ENCODE data around the gene ISM2.

Gene ISM2

DNA sequence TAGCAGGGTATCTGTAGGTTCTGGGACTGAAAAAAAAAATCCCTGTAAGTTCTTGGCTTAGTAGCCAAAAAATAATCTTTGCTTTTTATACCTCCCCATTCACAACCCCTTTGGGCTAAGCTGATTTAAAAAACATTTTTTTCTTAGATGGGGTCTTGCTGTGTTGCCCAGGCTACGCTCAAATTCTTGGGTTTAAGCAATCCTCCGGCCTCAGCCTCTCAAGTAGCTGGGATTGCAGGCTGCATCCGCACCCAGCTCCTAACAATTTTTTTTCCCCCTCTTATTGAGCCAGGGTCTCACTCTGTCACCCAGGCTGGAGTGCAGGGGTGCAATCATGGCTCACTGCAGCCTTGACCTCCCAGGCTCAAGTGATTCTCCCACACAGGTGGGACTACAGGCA, 9.1 kb upstream of the ISM2 start:
- DNase-seq = no peak

DNA sequence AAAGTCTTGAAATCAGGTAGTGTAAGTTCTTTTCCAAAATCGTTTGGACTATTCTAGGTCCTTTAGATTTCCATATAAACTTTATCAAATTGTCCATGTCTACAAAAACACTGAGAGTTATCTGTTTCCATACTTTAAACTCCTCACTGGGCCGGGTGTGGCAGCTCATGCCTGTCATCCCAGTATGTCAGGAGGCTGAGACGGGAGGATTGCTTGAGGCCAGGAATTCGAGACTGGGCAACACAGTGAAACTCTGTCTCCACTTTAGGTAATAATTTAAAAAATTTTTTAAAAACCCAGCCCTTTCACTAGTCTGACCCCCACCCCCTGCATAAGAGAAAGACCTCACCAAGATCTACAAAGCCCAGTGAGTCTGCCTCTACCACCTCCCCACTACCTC, 6.4 kb upstream of the ISM2 start:
- no peak for DNase-seq

DNA sequence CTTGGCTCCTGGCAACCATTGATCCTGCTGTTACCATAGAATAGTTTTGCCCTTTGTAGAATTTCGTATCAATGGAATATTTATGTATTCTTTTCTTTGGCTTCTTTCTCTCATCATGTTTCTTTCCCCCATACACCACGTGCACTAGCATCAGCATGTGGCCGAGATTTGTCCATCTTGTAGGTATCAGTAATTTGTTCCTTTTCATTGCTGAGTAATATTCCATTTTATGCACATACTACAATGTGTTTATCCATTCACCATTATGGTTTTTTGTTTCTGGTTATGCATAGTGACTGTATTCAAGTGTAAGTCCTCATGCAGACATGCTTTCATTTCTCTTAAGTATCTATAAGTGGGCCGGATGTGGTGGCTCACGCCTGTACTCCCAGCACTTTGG, 4.5 kb upstream of the ISM2 start:
- DNase-seq = no peak

DNA sequence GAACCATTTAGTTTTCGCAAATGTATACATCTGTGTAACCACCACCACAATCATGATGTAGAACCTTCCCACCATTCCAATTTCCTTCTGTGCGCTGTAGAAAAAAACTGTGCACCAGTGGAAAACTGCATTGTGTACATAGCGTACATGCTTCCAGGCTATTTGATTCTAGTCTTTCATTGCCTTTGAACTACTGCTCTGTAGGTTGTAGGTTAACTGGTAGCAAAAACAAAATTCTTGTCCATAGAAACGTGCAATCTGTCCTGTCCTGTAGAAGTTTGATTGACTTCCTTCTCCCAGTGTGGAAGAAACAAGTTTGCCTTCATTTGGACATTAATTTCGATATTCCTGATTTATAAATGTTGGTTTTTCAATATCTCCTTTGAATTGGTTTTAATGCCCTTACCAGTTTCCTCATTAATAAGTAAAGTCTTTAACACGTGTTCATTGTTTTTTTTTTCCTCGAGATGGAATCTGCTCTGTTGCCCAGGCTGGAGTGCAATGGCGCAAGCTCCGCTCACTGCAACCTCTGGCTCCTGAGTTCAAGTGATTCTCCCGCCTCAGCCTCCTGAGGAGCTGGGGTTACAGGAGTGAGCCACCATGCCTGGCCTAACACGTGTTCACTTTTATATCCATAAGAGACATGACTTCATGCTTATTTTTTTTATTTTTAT, 3.6 kb upstream of the ISM2 start:
- DNase-seq = no peak

DNA sequence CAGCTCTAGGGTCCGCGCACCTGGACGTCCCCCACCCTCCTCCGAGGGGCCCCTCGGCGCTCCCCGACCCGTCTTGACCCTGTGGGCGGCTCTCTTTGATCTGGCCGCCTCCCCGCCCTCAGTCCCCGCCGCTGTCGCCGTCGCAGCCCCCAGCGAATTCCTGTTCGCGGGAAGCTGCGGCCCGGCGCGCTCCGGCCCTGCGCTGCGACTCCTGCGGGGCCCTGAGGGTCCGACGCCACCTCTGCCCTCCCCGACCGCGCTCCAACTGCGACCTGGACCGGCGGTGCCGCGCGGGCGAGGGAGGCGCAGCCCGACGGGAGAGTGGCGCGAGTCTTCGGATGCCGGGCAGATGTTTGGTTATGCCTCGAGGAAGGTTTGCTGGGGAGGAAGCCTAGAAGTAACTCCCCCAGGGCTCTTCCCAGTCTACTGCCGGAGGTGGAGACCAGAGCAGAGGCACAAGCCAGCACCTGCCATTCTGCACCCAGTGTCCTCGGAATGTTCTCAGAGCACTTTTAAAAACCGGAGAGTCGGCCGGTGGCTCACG, 440 bp upstream of the ISM2 start:
- DNase-seq = no peak

DNA sequence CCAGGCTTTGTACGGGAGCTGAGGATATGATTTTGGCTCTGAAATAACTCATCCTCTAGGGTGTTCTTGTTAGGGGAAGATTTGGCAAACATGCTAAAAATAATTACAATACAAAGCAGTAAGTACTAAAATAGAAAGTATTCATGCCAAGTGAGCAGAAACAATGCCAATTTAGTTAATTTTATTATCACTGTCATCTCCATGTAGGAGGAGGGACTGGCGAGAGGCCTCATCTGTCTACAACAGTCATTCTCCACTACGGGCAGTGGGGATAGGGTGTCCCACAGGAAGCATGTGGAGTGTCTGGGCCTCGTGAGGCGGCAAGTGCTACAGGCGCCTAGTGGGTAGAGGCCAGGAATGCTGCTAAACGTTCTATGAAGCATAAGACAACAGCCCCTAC, 3.3 kb downstream of the ISM2 start:
- DNase-seq = no peak

DNA sequence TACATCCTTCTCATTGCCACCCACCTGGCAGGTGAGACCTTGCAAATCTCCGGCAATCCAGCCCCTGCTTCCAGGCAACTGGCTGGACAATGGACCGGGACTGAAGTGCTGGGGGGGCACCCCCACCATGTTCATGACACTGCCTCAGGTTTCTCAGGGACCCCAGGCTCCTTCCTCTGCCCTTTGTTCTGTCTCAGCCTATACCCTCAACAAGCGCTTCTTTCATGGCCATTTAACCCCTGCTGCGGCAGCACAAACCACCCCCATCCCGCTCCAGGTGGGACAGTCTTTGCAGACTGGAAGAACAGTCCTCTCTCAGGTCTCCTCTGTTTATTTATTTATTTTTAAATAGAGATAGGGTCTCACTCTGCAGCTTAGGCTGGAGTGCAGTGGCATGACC, 7.6 kb downstream of the ISM2 start:
- no peak for DNase-seq

DNA sequence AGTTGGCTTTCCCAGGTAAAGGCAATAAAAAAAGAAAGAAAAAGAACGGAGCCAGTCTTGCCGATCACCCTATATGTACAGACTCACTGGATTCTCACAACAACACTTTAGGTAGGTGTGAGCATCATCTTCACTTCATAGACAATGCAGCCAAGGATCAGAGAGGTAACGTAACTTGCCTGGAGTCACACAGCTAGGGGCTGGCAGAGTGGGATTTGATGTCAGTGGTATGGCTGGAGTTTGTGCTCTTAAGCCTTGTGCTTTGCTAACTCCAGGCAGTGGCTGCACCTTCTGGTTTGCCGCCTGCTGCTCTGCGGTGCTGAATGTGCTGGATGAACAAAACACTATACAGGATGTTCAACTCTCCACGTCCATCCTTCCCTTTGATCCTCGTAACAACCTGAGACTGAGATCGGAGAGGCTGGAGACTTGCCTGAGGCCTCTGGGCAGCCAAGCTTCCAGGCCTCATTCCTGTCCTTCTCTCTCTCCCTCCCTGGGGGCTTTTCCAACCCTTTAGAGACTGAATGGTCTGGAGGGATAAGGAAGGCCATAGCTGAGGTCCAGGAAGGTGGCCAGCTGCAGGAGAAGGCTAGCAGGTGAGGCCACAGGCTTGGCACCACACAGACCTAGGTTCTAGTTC, 8.1 kb downstream of the ISM2 start:
- DNase-seq = no peak

DNA sequence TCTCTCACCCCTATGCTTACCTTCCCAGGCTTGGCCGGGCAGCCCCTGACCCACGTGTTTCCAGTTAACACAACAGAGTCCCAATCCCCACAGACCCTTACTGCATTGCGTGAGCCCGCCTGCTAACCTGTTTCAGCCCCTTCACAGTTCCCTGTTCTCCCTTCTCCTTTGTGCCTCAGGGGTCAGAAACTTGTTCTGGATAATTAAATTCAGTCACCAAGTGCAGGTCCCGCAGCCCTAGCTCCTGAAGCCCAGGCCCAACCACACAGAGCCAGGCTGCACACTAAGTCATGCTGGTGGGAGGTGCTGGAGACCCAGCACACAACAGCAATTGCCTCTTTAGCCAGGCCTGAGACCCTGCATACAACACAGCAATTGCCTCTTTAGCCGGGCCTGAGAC, 9.6 kb downstream of the ISM2 start:
- no peak for DNase-seq

DNA sequence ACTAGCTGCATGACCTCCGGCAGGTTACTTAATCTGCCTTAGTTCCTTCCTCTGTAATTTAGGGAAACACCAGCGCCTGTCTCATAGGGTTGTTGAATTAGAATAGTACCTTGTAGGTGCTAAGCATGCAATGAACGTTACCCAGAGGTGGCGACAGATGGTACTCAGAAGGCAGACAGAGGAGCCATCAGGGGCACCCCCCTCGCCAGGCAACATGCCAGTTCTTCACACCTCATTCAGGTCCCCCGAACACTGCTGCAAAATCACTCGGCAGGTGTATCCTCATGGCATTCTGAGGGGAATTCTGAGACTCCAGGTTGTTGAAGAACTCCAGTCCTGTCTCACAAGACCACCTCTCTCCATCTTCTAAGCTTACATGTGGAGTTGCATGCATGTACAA, 10.1 kb downstream of the ISM2 start:
- DNase-seq = no peak

DNA sequence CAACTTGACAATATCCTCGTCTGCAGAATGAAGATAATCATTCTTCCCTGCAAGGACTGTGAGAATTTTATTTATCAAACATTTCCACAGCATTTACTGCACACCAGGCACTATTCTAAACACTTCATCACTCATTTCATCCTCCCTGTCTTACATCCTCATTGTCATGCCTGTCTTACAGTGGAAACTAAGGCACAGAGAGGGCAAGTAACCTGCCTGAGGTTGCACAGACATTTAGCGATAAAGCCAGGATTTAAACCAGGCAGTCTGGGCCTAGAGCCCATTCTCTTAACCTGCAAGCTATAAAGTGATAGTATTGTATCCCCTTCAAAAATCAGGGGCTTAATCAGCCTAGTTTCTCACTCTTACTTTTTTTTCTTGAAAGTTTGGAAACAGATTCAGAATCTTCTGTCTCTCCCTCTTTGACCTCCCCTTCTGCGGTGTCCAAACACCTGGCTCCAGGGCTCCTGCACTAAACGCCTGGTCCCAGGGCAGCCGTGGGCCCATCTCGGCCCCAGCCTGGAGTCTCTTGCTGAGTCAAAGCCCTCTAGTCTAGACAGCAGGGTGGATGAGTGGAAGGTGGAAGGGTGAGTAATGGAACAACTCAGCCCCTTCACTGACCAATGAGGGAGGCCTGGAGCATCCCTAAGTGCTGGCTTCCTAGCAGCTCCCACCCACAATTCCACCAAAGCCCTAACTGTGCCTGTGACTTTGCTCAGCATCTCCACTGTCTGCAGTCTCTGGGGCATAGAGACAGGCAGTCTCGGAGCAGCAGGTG, 12.5 kb downstream of the ISM2 start:
- DNase-seq = no peak

DNA sequence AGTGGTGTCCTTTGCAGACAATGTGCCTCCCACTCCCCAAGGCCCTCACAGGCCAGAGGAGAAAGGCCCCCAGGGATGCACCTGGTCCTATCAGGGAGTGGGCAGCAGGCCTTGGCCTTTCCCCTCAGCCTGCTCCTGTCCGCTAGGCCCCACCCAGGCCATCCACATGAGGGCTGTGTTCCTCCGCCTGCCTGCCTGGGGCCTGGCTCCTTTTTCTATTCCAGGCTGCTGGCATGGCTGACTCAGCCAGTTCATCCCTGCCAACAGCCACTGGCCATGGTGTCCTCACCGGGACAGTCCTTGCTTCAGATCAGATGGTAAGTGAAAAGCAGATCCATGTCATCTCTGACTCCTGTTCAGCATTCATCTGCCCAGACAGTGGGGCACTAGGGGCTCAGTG, 13.4 kb downstream of the ISM2 start:
- DNase-seq = no peak

DNA sequence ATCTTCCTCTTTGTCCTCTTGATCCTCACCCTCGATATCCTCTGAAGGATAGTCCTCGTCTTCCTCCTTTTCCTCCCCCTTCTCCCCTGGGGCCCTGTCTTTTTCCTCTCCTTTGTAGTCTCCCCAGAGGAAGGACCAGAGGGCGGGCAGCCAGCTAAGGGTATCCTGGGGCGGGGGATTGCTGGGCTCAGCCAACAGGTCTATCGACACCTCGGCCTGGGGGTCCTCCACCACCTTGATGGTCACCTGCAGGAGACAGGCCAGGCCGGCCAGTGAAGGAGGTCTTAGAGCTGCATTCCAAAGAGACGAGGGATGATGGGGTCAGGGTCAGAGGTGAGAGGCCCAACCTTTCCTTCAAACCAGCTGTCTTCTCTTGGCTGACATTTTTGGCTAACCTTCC, 16.2 kb downstream of the ISM2 start:
- no peak for DNase-seq

DNA sequence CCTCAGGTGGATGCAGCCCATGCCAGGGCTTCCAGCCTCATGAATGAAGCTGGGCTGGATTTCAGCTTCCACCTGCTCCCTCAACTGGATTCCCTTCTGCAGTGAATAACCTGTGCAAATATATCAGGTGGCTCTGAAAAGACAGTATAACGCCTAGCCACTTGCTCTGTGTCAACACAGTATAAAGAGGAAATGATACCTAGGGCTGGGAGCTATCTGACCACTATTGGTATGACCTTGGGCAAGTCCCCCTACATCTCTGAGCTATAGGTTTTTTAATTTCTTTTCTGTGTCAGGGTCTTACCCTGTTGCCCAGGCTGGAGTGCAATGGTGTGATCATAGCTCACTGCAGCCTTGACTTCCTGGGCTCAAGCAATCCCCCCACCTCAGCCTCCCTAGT, 19.8 kb downstream of the ISM2 start:
- DNase-seq = no peak

DNA sequence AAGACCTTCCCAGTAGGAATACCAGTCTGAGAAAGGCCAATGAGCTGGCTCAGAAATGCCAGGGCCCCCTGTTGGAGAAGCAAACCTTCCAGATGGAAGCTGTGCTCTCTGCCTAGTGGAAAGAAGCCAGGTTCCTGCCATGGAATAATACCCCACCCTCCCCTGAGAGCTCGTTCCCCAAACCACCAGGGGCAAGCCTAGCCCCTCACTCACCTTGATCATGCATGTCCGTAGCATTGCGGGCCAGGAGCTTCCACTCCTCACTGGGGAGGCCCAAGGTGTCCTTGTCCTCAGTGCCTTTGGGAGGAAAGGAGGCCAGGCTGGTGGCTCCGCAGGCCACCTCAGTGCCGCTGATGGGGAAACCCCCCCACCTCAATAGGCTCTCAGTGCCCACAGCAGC, 20.6 kb downstream of the ISM2 start:
- no peak for DNase-seq

DNA sequence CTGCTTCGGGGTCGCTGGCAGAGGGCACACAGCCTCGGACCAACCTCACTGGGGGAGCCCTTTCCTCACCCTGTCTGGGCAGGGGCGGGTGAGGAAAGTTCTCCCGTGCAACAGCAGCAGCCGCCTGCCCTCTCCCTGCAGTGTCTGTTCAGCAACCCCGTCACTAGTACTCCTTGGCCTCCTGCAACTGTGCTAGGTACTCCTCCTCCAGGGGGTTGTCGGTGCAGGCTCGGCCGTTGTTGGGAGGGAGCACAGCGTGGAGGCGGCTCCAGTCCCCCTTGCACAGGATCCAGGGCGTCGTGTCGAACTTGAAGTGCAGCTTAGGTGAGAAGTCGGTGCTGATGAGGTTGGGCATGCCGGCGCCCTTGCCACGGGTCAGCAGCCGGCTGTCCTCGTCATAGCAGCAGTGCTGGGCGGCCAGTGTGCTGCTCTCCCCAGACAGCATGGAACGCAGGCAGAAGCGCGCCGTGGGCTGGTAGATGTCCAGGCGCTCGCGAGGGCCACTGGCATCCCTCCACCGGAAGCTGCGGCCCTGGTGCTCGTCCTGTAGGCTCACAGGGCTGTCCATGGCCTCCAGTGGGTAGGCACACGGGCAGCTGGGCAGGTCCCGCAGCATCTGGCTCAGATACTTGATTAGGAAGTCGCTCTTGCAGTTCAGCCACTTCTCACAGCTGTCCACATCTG, 23.0 kb downstream of the ISM2 start:
- no peak for DNase-seq

DNA sequence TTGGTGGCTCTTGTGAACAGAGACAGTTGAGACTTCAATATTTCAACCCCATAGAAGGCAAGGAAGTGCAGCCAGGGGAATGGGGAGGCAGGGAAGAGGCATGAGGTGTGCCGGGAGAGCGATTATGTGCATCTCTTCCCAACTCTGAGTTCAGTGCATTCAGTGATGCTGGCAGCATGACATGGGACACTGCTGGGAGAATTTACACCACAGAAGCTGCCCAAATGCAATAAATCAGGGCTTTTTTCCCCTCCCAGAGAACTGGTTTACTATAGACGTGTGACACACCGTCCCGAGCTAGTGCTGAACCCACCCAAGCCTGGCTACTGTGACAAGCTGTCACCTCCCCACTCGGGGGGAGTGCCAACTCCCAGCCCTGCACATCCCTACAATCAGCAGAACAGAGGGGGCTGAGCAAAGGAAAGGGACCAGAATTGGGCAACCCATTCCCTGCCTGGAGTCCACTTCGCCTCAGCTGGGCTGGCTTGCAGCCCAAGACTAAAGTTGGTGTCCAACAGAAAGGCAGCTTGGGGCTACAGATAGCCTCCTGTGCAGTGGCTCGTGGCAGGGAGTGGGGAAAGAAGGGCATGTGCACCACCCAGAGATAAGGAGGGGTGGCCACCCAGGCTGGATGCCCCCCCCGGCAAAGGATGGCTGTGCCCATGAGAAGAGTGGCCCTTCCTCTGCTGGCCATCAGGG, 24.0 kb downstream of the ISM2 start:
- no peak for DNase-seq

DNA sequence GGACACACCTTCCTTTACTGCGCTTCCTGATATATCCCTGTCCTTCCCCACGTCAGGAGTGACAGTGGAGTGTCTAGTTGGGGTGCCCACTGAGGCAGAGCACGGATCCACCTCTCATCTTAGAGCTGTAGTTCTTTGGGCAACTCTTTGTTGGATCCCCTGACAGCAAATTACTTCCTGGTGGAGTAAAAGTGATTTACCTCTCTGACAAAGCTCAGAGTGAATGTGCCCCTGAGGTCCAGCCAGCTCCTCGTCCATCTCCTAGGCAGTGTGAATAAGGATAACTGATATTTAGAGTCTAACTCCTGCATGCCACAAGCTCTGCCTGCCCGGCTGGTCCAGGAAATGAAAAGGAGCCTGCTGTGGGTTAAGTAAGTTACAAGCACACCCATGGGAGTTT, 24.7 kb downstream of the ISM2 start:
- DNase-seq = no peak

DNA sequence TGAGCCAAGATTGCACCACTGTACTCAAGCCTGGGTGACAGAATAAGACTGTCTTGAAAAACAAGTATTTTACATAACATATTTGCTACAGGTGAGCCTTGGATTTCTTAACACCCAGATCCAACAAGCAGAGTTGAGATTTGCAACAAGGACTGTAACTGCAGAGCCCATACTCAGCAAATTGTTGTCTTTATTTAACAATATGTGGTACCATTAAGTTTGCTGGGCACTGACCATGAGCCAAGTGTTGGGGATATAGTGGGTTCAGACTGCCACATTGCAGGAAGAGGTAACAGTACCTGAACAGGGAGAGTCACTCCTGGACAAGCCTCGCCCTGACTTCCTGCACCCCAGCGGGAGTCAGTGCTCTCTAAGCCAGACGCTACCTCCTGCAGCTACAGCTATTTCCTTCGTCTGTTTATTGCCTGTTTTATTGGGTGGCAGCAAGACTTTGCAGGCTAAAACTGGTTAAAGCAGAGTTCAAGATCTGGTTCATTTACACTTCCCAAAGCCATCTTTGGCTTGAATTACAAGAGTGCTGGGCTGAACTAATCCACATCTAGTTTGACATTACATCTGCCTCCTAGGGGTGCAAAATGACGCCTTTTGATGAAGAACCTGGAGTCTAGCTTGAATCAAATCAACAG, 28.3 kb downstream of the ISM2 start:
- no peak for DNase-seq

DNA sequence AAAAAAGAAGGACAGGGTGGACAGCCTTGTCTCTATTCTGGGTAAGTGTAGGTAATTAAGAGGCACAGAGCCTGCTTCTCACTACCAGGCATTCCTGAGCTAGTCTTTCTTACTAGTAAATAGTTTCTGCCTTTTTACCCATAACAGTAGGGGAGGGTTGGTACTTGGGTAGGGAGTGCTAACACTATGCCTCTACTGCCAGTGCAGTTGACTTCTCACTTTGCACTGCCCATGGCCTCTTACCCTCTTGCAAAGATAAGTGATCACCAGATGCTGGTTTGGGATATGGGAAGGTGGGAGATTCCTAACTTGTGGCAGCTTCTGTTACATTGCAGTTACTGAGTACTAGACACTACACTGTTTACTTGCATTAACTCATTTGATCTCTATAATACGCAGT, 29.1 kb downstream of the ISM2 start:
- DNase-seq = no peak

DNA sequence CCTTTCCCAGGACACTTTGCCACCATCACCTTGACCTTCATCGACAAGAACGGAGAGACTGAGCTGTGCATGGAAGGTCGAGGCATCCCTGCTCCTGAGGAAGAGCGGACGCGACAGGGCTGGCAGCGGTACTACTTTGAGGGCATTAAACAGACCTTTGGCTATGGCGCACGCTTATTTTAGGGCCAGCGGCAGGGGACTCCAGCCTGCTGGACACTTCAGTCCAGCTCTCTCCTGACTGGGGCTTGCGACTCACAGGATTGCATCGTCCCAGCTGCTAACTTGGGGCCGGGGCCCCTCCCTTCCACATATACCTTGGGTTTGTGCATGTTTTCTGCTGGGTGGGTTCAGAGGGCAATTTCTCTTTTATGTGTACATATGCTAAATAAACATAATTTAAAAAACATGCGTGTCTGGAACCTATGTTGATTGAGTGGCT, 29.5 kb downstream of the ISM2 start:
- DNase-seq = no peak

DNA sequence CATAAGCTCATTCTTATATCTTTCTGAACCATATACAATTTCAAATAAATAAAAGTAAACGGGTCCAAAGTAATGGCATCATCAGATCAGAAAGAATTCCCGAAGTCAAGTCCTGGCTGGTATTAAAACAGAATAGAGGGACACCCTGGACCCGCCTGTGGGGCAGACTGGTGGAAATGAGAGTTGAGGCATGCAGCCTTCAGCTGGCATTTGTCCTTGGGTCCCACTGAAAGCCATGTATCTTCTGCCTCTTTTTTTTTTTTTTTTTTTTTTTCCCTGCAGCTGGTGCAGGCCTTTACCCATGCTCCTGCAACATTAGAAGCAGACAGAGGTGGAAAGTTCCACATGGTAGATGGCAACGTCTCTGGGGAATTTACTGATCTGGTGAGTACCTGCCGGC, 30.8 kb downstream of the ISM2 start:
- DNase-seq = no peak

Measured in CD4-positive, alpha-beta T cell treated with Interleukin-15 for 1 hour (primary cell).